K562 (cell line): Measurements from ENCODE around the gene LBH. TPM values are rescaled to one million over a fixed set of nuclear protein-coding genes. Genes with fewer than 3 reads are reported as not detected.

Experiments used
- CTBP1 ChIP-seq: fragments of 450-650 bp; IDR thresholded peaks from 2 replicates; pipeline ENCODE4 v1.6.1; 2016; ENCODE audit warnings: borderline replicate concordance
- ELF2 ChIP-seq: fragments of 250-450 bp; sonication (Bioruptor Pico); IDR thresholded peaks from 2 replicates; pipeline ENCODE4 v1.5.0; 2021; ENCODE audit warnings: mild to moderate bottlenecking
- ESRRA ChIP-seq: fragments of 450-650 bp; IDR thresholded peaks from 2 replicates; pipeline ENCODE4 v1.6.1; 2014; ENCODE audit warnings: low read depth, mild to moderate bottlenecking, moderate library complexity, borderline replicate concordance
- FOXA3 ChIP-seq, 2 experiments: fragments of 450-650 bp in 1 of 2; sonication (generic) in 1 of 2; formaldehyde crosslinking; IDR thresholded peaks in 1 of 2; conservative IDR thresholded peaks in 1 of 2; 2 replicates each; pipeline versions ENCODE4 v1.4.0 to v1.8.0; 2020 to 2022; ENCODE audit warnings: mild to moderate bottlenecking in 2 of 2, missing genetic modification reagents in 1 of 2
- HOXB6 ChIP-seq: fragments of 250-450 bp; sonication (Bioruptor Pico); IDR thresholded peaks from 2 replicates; pipeline ENCODE4 v1.5.1; 2022; ENCODE audit warnings: mild to moderate bottlenecking, borderline replicate concordance
- KLF16 ChIP-seq: IDR thresholded peaks from 2 replicates; pipeline ENCODE4 v1.6.1; 2016; ENCODE audit warnings: antibody characterized with exemption
- NEUROD1 ChIP-seq: fragments of 150-350 bp; IDR thresholded peaks from 2 replicates; pipeline ENCODE4 v1.6.1; 2014; ENCODE audit warnings: borderline replicate concordance, low read length, low read depth; ENCODE audit not compliant: partially characterized antibody
- SMAD1 ChIP-seq: fragments of 150-350 bp; IDR thresholded peaks from 2 replicates; pipeline ENCODE4 v1.6.1; 2014; ENCODE audit warnings: low read length, low read depth; ENCODE audit not compliant: partially characterized antibody
- SMARCA4 ChIP-seq: fragments of 450-650 bp; IDR thresholded peaks from 2 replicates; pipeline ENCODE4 v1.6.1; 2016
- STAG1 ChIP-seq: sonication (generic); formaldehyde crosslinking; IDR thresholded peaks from 2 replicates; pipeline ENCODE4 v1.5.0; 2020; ENCODE audit warnings: missing genetic modification reagents, borderline replicate concordance
- XRCC5 ChIP-seq: fragments of 200-400 bp; formaldehyde crosslinking; IDR thresholded peaks from 2 replicates; pipeline ENCODE4 v1.6.1; 2017; ENCODE audit warnings: low read depth, mild to moderate bottlenecking, low read length
- ZKSCAN1 ChIP-seq: fragments of 150-350 bp; IDR thresholded peaks from 2 replicates; pipeline ENCODE4 v1.6.1; 2016; ENCODE audit warnings: low read depth, low read length
- polyA plus RNA-seq, 8 experiments: library from polyadenylated mRNA; depleted of rRNA in 4 of 8; stranded (reverse) in 5 of 8; unstranded in 3 of 8; fragments of >200 nt; fragmentation: Nextera tagmentation in 2 of 8; fragmentation: Illumina TruSeq in 1 of 8; extraction: Ambion mirVana in 2 of 8; extraction: Trizol in 1 of 8; gene quantifications; 2 replicates each; pipeline versions ENCODE4 v1.2.1 to v1.2.3, GENCODE V29; 2011 to 2014; ENCODE audit warnings: inconsistent platforms in 1 of 8, missing spikeins in 1 of 8
- total RNA-seq, 7 experiments: library from RNA; depleted of rRNA in 6 of 7; stranded (reverse); fragments of >200 nt in 6 of 7; fragmentation: Illumina TruSeq in 2 of 7; extraction: Trizol in 2 of 7; gene quantifications; 2 replicates each; pipeline versions ENCODE4 v1.2.1 to v1.2.3, GENCODE V29; 2011 to 2021; ENCODE audit warnings: low replicate concordance in 1 of 7
- TF ChIP-seq, protein P1 (sequence below), 2 experiments: fragments of 450-650 bp; formaldehyde crosslinking in 1 of 2; IDR thresholded peaks; 2 replicates each; pipeline versions ENCODE4 v1.4.0 to v1.6.1; 2014 to 2020; ENCODE audit warnings: mild to moderate bottlenecking in 2 of 2, borderline replicate concordance in 1 of 2, low read depth in 1 of 2
- TF ChIP-seq, protein P2 (sequence below): sonication (generic); formaldehyde crosslinking; IDR thresholded peaks from 2 replicates; pipeline ENCODE4 v1.8.0; 2022; ENCODE audit warnings: missing genetic modification reagents, mild to moderate bottlenecking, moderate library complexity, borderline replicate concordance
- TF ChIP-seq, protein P3 (sequence below), 2 experiments: fragments of 250-450 bp in 1 of 2; fragments of 450-650 bp in 1 of 2; sonication (Bioruptor Pico) in 1 of 2; IDR thresholded peaks; 2 replicates each; pipeline versions ENCODE4 v1.6.1 to v1.8.0; 2016 to 2021; ENCODE audit warnings: mild to moderate bottlenecking in 2 of 2, moderate library complexity in 2 of 2, missing compliant biosample characterization in 1 of 2, missing genetic modification characterization in 1 of 2

Gene LBH
- total and polyA plus RNA-seq, 9 of the 15 experiments (the other 6 are each of a cell fraction or from before 2014, with no cell fraction given): 3.1 to 13.4 (median 7.4) TPM

DNA sequence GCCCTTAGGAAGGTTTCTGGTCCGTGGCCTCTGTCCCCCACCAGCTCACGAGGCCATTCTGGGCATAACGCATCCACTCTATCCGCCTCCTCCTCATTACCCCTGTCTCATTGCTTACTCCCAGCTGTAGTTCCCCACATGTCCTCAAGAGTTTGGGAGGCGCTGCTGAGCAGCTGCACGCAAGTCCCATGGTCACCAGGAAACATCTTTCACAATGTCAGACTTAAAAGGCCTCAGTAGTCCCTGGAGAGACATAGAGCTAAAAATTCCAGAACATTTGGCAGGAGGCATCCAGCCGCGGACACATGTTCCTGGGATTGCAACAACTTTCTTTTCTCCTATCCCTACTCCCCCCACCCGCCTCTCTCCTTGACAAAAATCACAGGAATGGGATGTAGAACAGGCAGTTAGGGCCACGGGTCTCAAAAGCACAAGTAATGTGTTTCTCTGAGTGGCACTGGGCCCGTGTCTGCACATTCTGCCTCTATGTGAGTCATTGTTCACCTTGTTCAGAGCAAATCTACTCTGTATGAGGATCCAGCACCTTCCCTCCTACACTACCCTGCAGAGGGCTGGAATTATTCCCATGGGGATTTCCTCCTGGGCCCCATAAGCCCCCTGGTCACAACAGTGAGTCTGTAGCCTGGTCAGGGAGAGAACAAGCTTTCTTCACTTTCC lies 8.1 kb downstream of the LBH start (continued):
- TF ChIP-seq, protein P1, sequence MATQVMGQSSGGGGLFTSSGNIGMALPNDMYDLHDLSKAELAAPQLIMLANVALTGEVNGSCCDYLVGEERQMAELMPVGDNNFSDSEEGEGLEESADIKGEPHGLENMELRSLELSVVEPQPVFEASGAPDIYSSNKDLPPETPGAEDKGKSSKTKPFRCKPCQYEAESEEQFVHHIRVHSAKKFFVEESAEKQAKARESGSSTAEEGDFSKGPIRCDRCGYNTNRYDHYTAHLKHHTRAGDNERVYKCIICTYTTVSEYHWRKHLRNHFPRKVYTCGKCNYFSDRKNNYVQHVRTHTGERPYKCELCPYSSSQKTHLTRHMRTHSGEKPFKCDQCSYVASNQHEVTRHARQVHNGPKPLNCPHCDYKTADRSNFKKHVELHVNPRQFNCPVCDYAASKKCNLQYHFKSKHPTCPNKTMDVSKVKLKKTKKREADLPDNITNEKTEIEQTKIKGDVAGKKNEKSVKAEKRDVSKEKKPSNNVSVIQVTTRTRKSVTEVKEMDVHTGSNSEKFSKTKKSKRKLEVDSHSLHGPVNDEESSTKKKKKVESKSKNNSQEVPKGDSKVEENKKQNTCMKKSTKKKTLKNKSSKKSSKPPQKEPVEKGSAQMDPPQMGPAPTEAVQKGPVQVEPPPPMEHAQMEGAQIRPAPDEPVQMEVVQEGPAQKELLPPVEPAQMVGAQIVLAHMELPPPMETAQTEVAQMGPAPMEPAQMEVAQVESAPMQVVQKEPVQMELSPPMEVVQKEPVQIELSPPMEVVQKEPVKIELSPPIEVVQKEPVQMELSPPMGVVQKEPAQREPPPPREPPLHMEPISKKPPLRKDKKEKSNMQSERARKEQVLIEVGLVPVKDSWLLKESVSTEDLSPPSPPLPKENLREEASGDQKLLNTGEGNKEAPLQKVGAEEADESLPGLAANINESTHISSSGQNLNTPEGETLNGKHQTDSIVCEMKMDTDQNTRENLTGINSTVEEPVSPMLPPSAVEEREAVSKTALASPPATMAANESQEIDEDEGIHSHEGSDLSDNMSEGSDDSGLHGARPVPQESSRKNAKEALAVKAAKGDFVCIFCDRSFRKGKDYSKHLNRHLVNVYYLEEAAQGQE (IDR thresholded peaks at IDR 0.05; ENCODE audit: borderline replicate concordance): peak; percentile 44; the same call in 1 of the 2 replicates
- TF ChIP-seq, protein P1 (CRISPR knock-in tag; IDR thresholded peaks at IDR 0.05; ENCODE audit: low read depth): no peak
- peak; percentile 18 for TF ChIP-seq NEUROD1
- peak in 1 of 2 experiments; percentile 17; a peak in 1 of 4 replicates for TF ChIP-seq FOXA3 (CRISPR knock-in tag; conservative IDR thresholded peaks at IDR 0.05 in 1 of 2, IDR thresholded peaks at IDR 0.05 in 1 of 2)
- peak; percentile 81; the same call in 1 of the 2 replicates for TF ChIP-seq XRCC5
- TF ChIP-seq KLF16: peak; percentile 72; the same call in 1 of the 2 replicates
- no peak for TF ChIP-seq ZKSCAN1
- TF ChIP-seq, protein P2, sequence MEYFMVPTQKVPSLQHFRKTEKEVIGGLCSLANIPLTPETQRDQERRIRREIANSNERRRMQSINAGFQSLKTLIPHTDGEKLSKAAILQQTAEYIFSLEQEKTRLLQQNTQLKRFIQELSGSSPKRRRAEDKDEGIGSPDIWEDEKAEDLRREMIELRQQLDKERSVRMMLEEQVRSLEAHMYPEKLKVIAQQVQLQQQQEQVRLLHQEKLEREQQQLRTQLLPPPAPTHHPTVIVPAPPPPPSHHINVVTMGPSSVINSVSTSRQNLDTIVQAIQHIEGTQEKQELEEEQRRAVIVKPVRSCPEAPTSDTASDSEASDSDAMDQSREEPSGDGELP (CRISPR knock-in tag): peak; percentile 43; the same call in 1 of the 2 replicates
- TF ChIP-seq SMAD1: no peak
- peak; percentile 33; the same call in 1 of the 2 replicates for TF ChIP-seq ESRRA
- TF ChIP-seq HOXB6 (CRISPR knock-in tag): no peak
- no peak for TF ChIP-seq ELF2 (CRISPR knock-in tag)
- TF ChIP-seq STAG1 (CRISPR knock-in tag): peak; percentile 13; the same call in 1 of the 2 replicates
- peak; percentile 56; the same call in 1 of the 2 replicates for TF ChIP-seq CTBP1
- TF ChIP-seq SMARCA4: no peak
- TF ChIP-seq, protein P3, sequence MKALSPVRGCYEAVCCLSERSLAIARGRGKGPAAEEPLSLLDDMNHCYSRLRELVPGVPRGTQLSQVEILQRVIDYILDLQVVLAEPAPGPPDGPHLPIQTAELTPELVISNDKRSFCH (CRISPR knock-in tag; IDR thresholded peaks at IDR 0.05): no peak
- TF ChIP-seq, protein P3 (tag; IDR thresholded peaks at IDR 0.05): no peak
